IPS DF 19.7 (cell line): Measurements from ENCODE around the gene KRT6B.
A peak's percentile ranks its signal among the peaks of the same experiment; 100 is the strongest.
"Not testable (repeated sequence)": the region's sequence is repeated elsewhere in the genome, so short reads cannot be mapped to it uniquely, and the experiment has no call there.

ENCODE experiments used
- DNase-seq: peaks from one replicate; pipeline ENCODE4 v3.0.0-alpha.2; 2013; ENCODE audit warnings: low read depth, low spot score

The KRT6B gene

GRCh38 chr12:52469853-52470252 lies 17.9 kb upstream of the KRT6B start:
- DNase-seq: no peak

GRCh38 chr12:52464897-52465296 lies 13.0 kb upstream of the KRT6B start:
- no peak for DNase-seq

GRCh38 chr12:52461693-52462092 lies 9.7 kb upstream of the KRT6B start:
- DNase-seq: no peak

- no peak for DNase-seq
These were observed 6.9 kb upstream of the KRT6B start for GRCh38 chr12:52458861-52459260.

- no peak for DNase-seq
These were observed 3.9 kb upstream of the KRT6B start for GRCh38 chr12:52455821-52456220.

GRCh38 chr12:52454411-52455201 lies 2.7 kb upstream of the KRT6B start:
- DNase-seq: no peak

- no peak for DNase-seq
These were observed 3.7 kb downstream of the KRT6B start for GRCh38 chr12:52448228-52448627.

GRCh38 chr12:52447196-52447595 lies 4.8 kb downstream of the KRT6B start:
- DNase-seq: not testable (repeated sequence)

- DNase-seq: no peak
These were observed 5.4 kb downstream of the KRT6B start for GRCh38 chr12:52446367-52447045.

- DNase-seq: no peak
These were observed 6.1 kb downstream of the KRT6B start for GRCh38 chr12:52445876-52446275.

GRCh38 chr12:52444647-52445595 lies 7.0 kb downstream of the KRT6B start:
- no peak for DNase-seq

GRCh38 chr12:52443966-52444365 lies 8.0 kb downstream of the KRT6B start:
- DNase-seq: no peak

GRCh38 chr12:52442600-52443061 lies 9.3 kb downstream of the KRT6B start:
- DNase-seq: peak; percentile 64

- no peak for DNase-seq
These were observed 10.5 kb downstream of the KRT6B start for GRCh38 chr12:52441320-52441911.

- DNase-seq: no peak
These were observed 11.1 kb downstream of the KRT6B start for GRCh38 chr12:52440821-52441319.

- no peak for DNase-seq
These were observed 12.1 kb downstream of the KRT6B start for GRCh38 chr12:52439845-52440244.

- DNase-seq: no peak
These were observed 12.5 kb downstream of the KRT6B start for GRCh38 chr12:52439420-52439819.

GRCh38 chr12:52438305-52439301 lies 13.3 kb downstream of the KRT6B start:
- DNase-seq: no peak

GRCh38 chr12:52437508-52437907 lies 14.4 kb downstream of the KRT6B start:
- no peak for DNase-seq

GRCh38 chr12:52436828-52437474 lies 15.0 kb downstream of the KRT6B start:
- DNase-seq: no peak
